Stomach (tissue), 4 donors: ENCODE measurements around the gene LIN52.

ENCODE experiments used
- CTCF ChIP-seq, 7 experiments: fragments of 450-650 bp in 4 of 7; fragments of 200-600 bp in 3 of 7; sonication (generic) in 3 of 7; IDR thresholded peaks; one replicate each; pipeline ENCODE4 v1.5.1; 2016 to 2019; ENCODE audit warnings: antibody characterized with exemption in 7 of 7, control low read depth in 2 of 7, mild to moderate bottlenecking in 1 of 7
- POLR2A ChIP-seq, 4 donors: fragments of 450-650 bp; IDR thresholded peaks; one replicate each; pipeline ENCODE4 v1.6.1; 2016; ENCODE audit warnings: antibody characterized with exemption in 4 of 4, control low read depth in 2 of 4, mild to moderate bottlenecking in 1 of 4, moderate library complexity in 1 of 4

DNA sequence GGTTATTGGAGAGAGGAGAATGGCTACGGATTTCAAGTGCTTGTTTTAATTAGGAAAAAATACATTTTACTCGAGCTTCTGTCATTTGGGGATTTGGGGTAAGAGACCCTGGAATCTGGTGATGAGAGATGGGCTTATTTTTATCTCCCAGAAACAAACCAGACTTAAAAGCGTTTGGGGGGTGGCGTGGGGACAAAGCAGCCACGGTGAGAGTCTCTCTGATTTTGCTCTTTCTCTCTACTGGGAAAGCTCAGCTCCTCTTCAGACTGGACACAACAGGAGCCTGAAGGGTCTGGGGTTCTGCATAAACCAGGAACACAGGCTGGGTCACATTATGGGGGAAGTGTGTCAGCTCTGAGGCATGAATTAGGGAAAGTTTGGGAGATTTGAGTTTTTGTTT lies 158.3 kb downstream of the LIN52 start:
- TF ChIP-seq POLR2A (IDR thresholded peaks at IDR 0.05) (no peak), CTCF (IDR thresholded peaks at IDR 0.05) (no peak)
